K562 (cell line): ENCODE results near the gene MOB4. TPM values are rescaled to one million over a fixed set of nuclear protein-coding genes. Genes with fewer than 3 reads are reported as not detected.

Experiments
- ATAC-seq: fragments of 200-7000 bp; cut with Tn5 transposase; 3 replicates; pipeline ENCODE4 v1.9.1; 2020; ENCODE audit warnings: moderate library complexity
- BruUV-seq: library from RNA; stranded (reverse); fragments of 400-500 nt; replicated peaks from 2 replicates; lab custom pipeline; 2021; lab: Mats Ljungman, UMichigan
- CTCF ChIA-PET: fragments of 300-600 bp; formaldehyde crosslinking; extraction: SDS; loops from one replicate; lab custom pipeline; 2021; ENCODE audit warnings: low intra/inter-chr PET ratio; lab: Yijun Ruan, JAX
- POLR2A ChIA-PET: fragments of 300-600, 350-650 bp; sonication (Branson Sonifier 250); formaldehyde crosslinking; extraction: SDS; loops from one replicate; lab custom pipeline; 2021; ENCODE audit warnings: antibody characterized with exemption, inconsistent platforms; lab: Yijun Ruan, JAX
- DNase-seq, 4 experiments: peaks; one replicate each; pipeline versions ENCODE4 v3.0.0 to v3.0.0-alpha.2; 2011 to 2018; ENCODE audit warnings: low spot score in 3 of 4, mixed read lengths in 3 of 4; ENCODE audit errors: extremely low read depth in 1 of 4
- FAIRE-seq: peaks from 2 replicates; lab custom pipeline; 2011; peaks lifted over from hg19 to GRCh38; lab: Jason Lieb, UNC
- H2AFZ ChIP-seq: 2 replicates; pipeline ENCODE4 v1.6.0; 2011; ENCODE audit warnings: low read depth, low read length, control low read depth, inconsistent platforms
- H3K27ac ChIP-seq: fragments of 200-600 bp; 3 replicates; pipeline ENCODE4 v1.8.0; 2011; ENCODE audit warnings: low read depth, mild to moderate bottlenecking, control low read depth, inconsistent platforms, low read length, moderate library complexity, mixed read lengths; ENCODE audit errors: extremely low read depth
- H3K27me3 ChIP-seq, 2 experiments: fragments of 300-600 bp in 1 of 2; 2 replicates in 1 of 2; 3 replicates in 1 of 2; pipeline versions ENCODE4 v1.6.0 to v1.8.0; 2011; ENCODE audit warnings: inconsistent platforms in 2 of 2, low read length in 2 of 2, mild to moderate bottlenecking in 1 of 2, mixed read lengths in 1 of 2, moderate library complexity in 1 of 2; ENCODE audit not compliant: control insufficient read depth in 2 of 2, insufficient read depth in 2 of 2
- H3K36me3 ChIP-seq: fragments of 300-600 bp; 3 replicates; pipeline ENCODE4 v1.8.0; 2011; ENCODE audit warnings: mild to moderate bottlenecking, low read length, inconsistent platforms; ENCODE audit not compliant: control insufficient read depth, insufficient read depth
- H3K4me1 ChIP-seq, 2 experiments: fragments of 200-600 bp in 1 of 2; replicated peaks in 1 of 2; 2 replicates in 1 of 2; 3 replicates in 1 of 2; pipeline versions ENCODE4 v1.5.1 to v1.8.0; 2011; ENCODE audit warnings: inconsistent platforms in 2 of 2, low read length in 2 of 2, mild to moderate bottlenecking in 1 of 2, mixed read lengths in 1 of 2, moderate library complexity in 1 of 2; ENCODE audit not compliant: control insufficient read depth in 2 of 2, insufficient read depth in 2 of 2
- H3K4me2 ChIP-seq: 2 replicates; pipeline ENCODE4 v1.6.1; 2011; ENCODE audit warnings: low read length, control low read depth, inconsistent platforms, mixed read lengths; ENCODE audit not compliant: insufficient read depth
- H3K4me3 ChIP-seq: fragments of 200-600 bp; sonication (generic), shearing (Covaris generic); 2 replicates; pipeline ENCODE4 v1.5.1; 2016; ENCODE audit warnings: control low read depth, inconsistent platforms
- H3K79me2 ChIP-seq: fragments of 200-600 bp; 3 replicates; pipeline ENCODE4 v1.8.0; 2011; ENCODE audit warnings: low read length, inconsistent platforms; ENCODE audit not compliant: control insufficient read depth, insufficient read depth
- H3K9ac ChIP-seq, 2 experiments: 2 replicates each; pipeline versions ENCODE4 v1.6.0 to v1.6.1; 2011; ENCODE audit warnings: low read depth in 2 of 2, low read length in 2 of 2, control low read depth in 1 of 2, inconsistent platforms in 1 of 2, mild to moderate bottlenecking in 1 of 2, mixed read lengths in 1 of 2; ENCODE audit not compliant: insufficient read depth in 1 of 2
- H3K9me1 ChIP-seq: one replicate; pipeline ENCODE4 v1.6.0; 2011; ENCODE audit warnings: inconsistent platforms, mild to moderate bottlenecking, low read length, moderate library complexity; ENCODE audit not compliant: control insufficient read depth, insufficient read depth
- H3K9me3 ChIP-seq: replicated peaks from 2 replicates; pipeline ENCODE4 v1.5.1; 2011; ENCODE audit warnings: low read depth, low read length, inconsistent platforms; ENCODE audit not compliant: control insufficient read depth, insufficient read depth
- H4K20me1 ChIP-seq: replicated peaks from 2 replicates; pipeline ENCODE4 v1.6.1; 2011; ENCODE audit warnings: low read length, inconsistent platforms, mixed read lengths; ENCODE audit not compliant: control insufficient read depth, insufficient read depth
- BRD9 ChIP-seq: fragments of 450-650 bp; IDR thresholded peaks from 2 replicates; pipeline ENCODE4 v1.6.1; 2018; ENCODE audit warnings: low read depth; ENCODE audit not compliant: partially characterized antibody
- C11orf30 ChIP-seq: fragments of 450-650 bp; IDR thresholded peaks from 2 replicates; pipeline ENCODE4 v1.6.1; 2016; ENCODE audit warnings: low read depth, mild to moderate bottlenecking
- CCNT2 ChIP-seq: IDR thresholded peaks from 2 replicates; pipeline ENCODE4 v1.6.1; 2011; ENCODE audit warnings: borderline replicate concordance, low read depth, mild to moderate bottlenecking, moderate library complexity, mixed read lengths, low read length; ENCODE audit not compliant: insufficient read length; ENCODE audit errors: extremely low read depth
- CREM ChIP-seq: IDR thresholded peaks from 2 replicates; pipeline ENCODE4 v1.6.1; 2014; ENCODE audit warnings: antibody characterized with exemption, low read depth
- HNRNPLL ChIP-seq: fragments of 200-400 bp; formaldehyde crosslinking; IDR thresholded peaks from 2 replicates; pipeline ENCODE4 v1.6.1; 2017; ENCODE audit warnings: low read length, low read depth, mild to moderate bottlenecking; ENCODE audit not compliant: poor library complexity, severe bottlenecking
- KLF1 ChIP-seq: fragments of 450-650 bp; IDR thresholded peaks from 2 replicates; pipeline ENCODE4 v1.6.1; 2016; ENCODE audit warnings: missing genetic modification characterization, missing compliant biosample characterization
- MXD1 ChIP-seq: fragments of 250-450 bp; sonication (Bioruptor Pico); IDR thresholded peaks from 2 replicates; pipeline ENCODE4 v1.8.0; 2021; ENCODE audit warnings: borderline replicate concordance, mild to moderate bottlenecking, moderate library complexity; ENCODE audit not compliant: poor library complexity, severe bottlenecking
- MXI1 ChIP-seq: IDR thresholded peaks from 2 replicates; pipeline ENCODE4 v1.6.1; 2011; ENCODE audit warnings: low read depth, mild to moderate bottlenecking, improper control_type of control experiment, low read length
- NRF1 ChIP-seq, 2 experiments: fragments of 450-650 bp; IDR thresholded peaks in 1 of 2; conservative IDR thresholded peaks in 1 of 2; 2 replicates each; pipeline ENCODE4 v1.6.1; 2014; ENCODE audit warnings: mild to moderate bottlenecking in 2 of 2
- RAD51 ChIP-seq: fragments of 450-650 bp; IDR thresholded peaks from 2 replicates; pipeline ENCODE4 v1.7.1; 2016; ENCODE audit warnings: low read depth, mild to moderate bottlenecking, borderline replicate concordance
- SAP30 ChIP-seq: fragments of 200-600 bp; sonication (generic); IDR thresholded peaks from 2 replicates; pipeline ENCODE4 v1.6.1; 2012; ENCODE audit warnings: borderline replicate concordance, low read depth, mild to moderate bottlenecking, moderate library complexity, low read length, control low read depth, inconsistent platforms; ENCODE audit not compliant: insufficient read depth, poor library complexity, severe bottlenecking
- SIN3A ChIP-seq, 2 experiments: fragments of 150-350 bp in 1 of 2; IDR thresholded peaks; 2 replicates each; pipeline ENCODE4 v1.6.1; 2011 to 2016; ENCODE audit warnings: borderline replicate concordance in 2 of 2, low read depth in 2 of 2, low read length in 2 of 2, mild to moderate bottlenecking in 2 of 2, moderate library complexity in 2 of 2; ENCODE audit not compliant: control insufficient read depth in 1 of 2
- UBTF ChIP-seq, 2 experiments: IDR thresholded peaks; 2 replicates each; pipeline ENCODE4 v1.6.1; 2012; ENCODE audit warnings: improper control_type of control experiment in 2 of 2, low read depth in 2 of 2, low read length in 2 of 2, borderline replicate concordance in 1 of 2
- USF2 ChIP-seq: sonication (generic); formaldehyde crosslinking; IDR thresholded peaks from 2 replicates; pipeline ENCODE4 v1.5.0; 2020; ENCODE audit warnings: missing genetic modification reagents
- XRCC5 ChIP-seq: fragments of 200-400 bp; formaldehyde crosslinking; IDR thresholded peaks from 2 replicates; pipeline ENCODE4 v1.6.1; 2017; ENCODE audit warnings: low read depth, mild to moderate bottlenecking, low read length
- ZEB2 ChIP-seq: fragments of 450-650 bp; IDR thresholded peaks from 2 replicates; pipeline ENCODE4 v1.6.1; 2016
- ZNF316 ChIP-seq: fragments of 450-650 bp; IDR thresholded peaks from 2 replicates; pipeline ENCODE4 v1.6.1; 2016
- WGBS: fragments of 100-300 bp; shearing (Covaris generic); methylation state at CpG from one replicate; pipeline ENCODE4 v1.1.6; 2016; ENCODE audit warnings: low coverage, mixed read lengths; ENCODE audit not compliant: insufficient coverage; ENCODE audit errors: missing lambda C conversion rate; 5-methylcytosine and 5-hydroxymethylcytosine counted together
- in situ Hi-C: fragments of 300-500 bp; cut with MboI; formaldehyde crosslinking; loops from 4 replicates; pipeline ENCODE4 v1.15.0; 2018; ENCODE audit warnings: inconsistent platforms, mixed read lengths
- intact Hi-C: fragments of 100-400 bp; cut with micrococcal nuclease; formaldehyde crosslinking; loops from 2 replicates; pipeline ENCODE4 v1.14.2; 2022
- polyA plus RNA-seq, 8 experiments: library from polyadenylated mRNA; depleted of rRNA in 4 of 8; stranded (reverse) in 5 of 8; unstranded in 3 of 8; fragments of >200 nt; fragmentation: Nextera tagmentation in 2 of 8; fragmentation: Illumina TruSeq in 1 of 8; extraction: Ambion mirVana in 2 of 8; extraction: Trizol in 1 of 8; gene quantifications; 2 replicates each; pipeline versions ENCODE4 v1.2.1 to v1.2.3, GENCODE V29; 2011 to 2014; ENCODE audit warnings: inconsistent platforms in 1 of 8, missing spikeins in 1 of 8
- total RNA-seq, 7 experiments: library from RNA; depleted of rRNA in 6 of 7; stranded (reverse); fragments of >200 nt in 6 of 7; fragmentation: Illumina TruSeq in 2 of 7; extraction: Trizol in 2 of 7; gene quantifications; 2 replicates each; pipeline versions ENCODE4 v1.2.1 to v1.2.3, GENCODE V29; 2011 to 2021; ENCODE audit warnings: low replicate concordance in 1 of 7

Gene MOB4
- total and polyA plus RNA-seq, 9 of the 15 experiments (the other 6 are each of a cell fraction or from before 2014, with no cell fraction given): 13.5 to 30.8 (median 22.2) TPM

- intact Hi-C loops: loop anchor here (1.0 to 5.0 kb wide), 3 partner anchors 46 to 208 kb away; partner anchors contain the start of genes COQ10B and MARS2
- no peaks in the 10 kb centered on the region for H3K27me3 ChIP-seq
- in situ Hi-C loops: no loop called here
- peak overlapping the region; percentile 98 to 99 for H3K9ac ChIP-seq
- H3K4me2 ChIP-seq: peak overlapping the region; percentile 95
- 0 out of 2 replicates have a peak overlapping the region, but pooled peaks have one; percentile 44 for H2AFZ ChIP-seq
- H3K79me2 ChIP-seq: peaks cover 96% of the 10 kb centered on the region
- H3K4me3 ChIP-seq: peak overlapping the region; percentile 74
- peaks cover 14% of the 10 kb centered on the region for H4K20me1 ChIP-seq
- H3K4me1 ChIP-seq: peaks cover 10 to 17% of the 10 kb centered on the region in 2 experiments; a peak in 4 of 5 replicates
- peak overlapping the region; percentile 95 for H3K27ac ChIP-seq
- H3K9me1 ChIP-seq: no peaks in the 10 kb centered on the region
- no TSS peak for BruUV-seq
- CTCF ChIA-PET: no interaction called here
- peaks cover 78% of the 10 kb centered on the region for H3K36me3 ChIP-seq
- no peak for FAIRE-seq
- peak; percentile 17 to 62 (median 46) for DNase-seq
- POLR2A ChIA-PET: interaction anchor here (1.3 to 6.5 kb wide), 7 partner anchors 8 to 85 kb away, joined by 4 to 34 read pairs (median 7); partner anchors contain the start of genes COQ10B and MOB4
- no peaks in the 10 kb centered on the region for H3K9me3 ChIP-seq
- ATAC-seq: peak; percentile 45
- 0% methylated on average over 32 of the region's 46 CpGs for WGBS
- peak in 1 of 2 experiments; percentile 39; a peak in 2 of 4 replicates for TF ChIP-seq NRF1 (conservative IDR thresholded peaks at IDR 0.05 in 1 of 2, IDR thresholded peaks at IDR 0.05 in 1 of 2)
- peak; percentile 23; the same call in 1 of the 2 replicates for TF ChIP-seq ZNF316
- peak; percentile 13; the same call in 1 of the 2 replicates for TF ChIP-seq USF2 (CRISPR knock-in tag)
- peak; percentile 96 for TF ChIP-seq HNRNPLL
- TF ChIP-seq CCNT2: peak; percentile 59
- peak; percentile 10; the same call in 1 of the 2 replicates for TF ChIP-seq RAD51
- TF ChIP-seq UBTF (IDR thresholded peaks at IDR 0.05; ENCODE audit: borderline replicate concordance in 1 of 2, low read depth in 2 of 2, low read length in 2 of 2): peak in 1 of 2 experiments; percentile 55; a peak in 1 of 4 replicates
- TF ChIP-seq KLF1 (tag): no peak
- peak; percentile 2; the same call in 1 of the 2 replicates for TF ChIP-seq CREM
- peak; percentile 6 for TF ChIP-seq MXD1 (CRISPR knock-in tag)
- TF ChIP-seq SIN3A (IDR thresholded peaks at IDR 0.05; ENCODE audit: borderline replicate concordance in 2 of 2, control insufficient read depth in 1 of 2, low read depth in 2 of 2, low read length in 2 of 2): peak in 1 of 2 experiments; percentile 85; a peak in 2 of 4 replicates
- TF ChIP-seq SAP30: peak; percentile 72
- TF ChIP-seq BRD9: peak; percentile 35
- TF ChIP-seq ZEB2: no peak
- TF ChIP-seq XRCC5: no peak
- peak; percentile 64 for TF ChIP-seq MXI1
- TF ChIP-seq C11orf30: peak; percentile 13; the same call in 1 of the 2 replicates
These were observed 16.8 kb upstream of the MOB4 start for GRCh38 chr2:197498937-197499593.
